DND-41 (cell line): ENCODE data around the gene LRPAP1.

Source experiments
- ATAC-seq: fragments of 200-7000 bp; cut with Tn5 transposase; 3 replicates; pipeline ENCODE4 v1.9.1; 2021; ENCODE audit warnings: low read depth; ENCODE audit not compliant: insufficient read depth
- DNase-seq: peaks from one replicate; pipeline ENCODE4 v3.0.0-alpha.2; 2020
- H2AFZ ChIP-seq: 2 replicates; pipeline ENCODE4 v1.6.0; 2012; ENCODE audit warnings: low read depth, low read length
- H3K27ac ChIP-seq: 2 replicates; pipeline ENCODE4 v1.5.1; 2012; ENCODE audit warnings: low read length, inconsistent platforms
- H3K27me3 ChIP-seq: fragments of 200-600 bp; sonication (generic); 2 replicates; pipeline ENCODE4 v1.6.0; 2012; ENCODE audit warnings: low read length, mild to moderate bottlenecking, inconsistent platforms; ENCODE audit not compliant: insufficient read depth, poor library complexity
- H3K36me3 ChIP-seq: 2 replicates; pipeline ENCODE4 v1.5.1; 2012; ENCODE audit warnings: low read length, inconsistent platforms; ENCODE audit not compliant: insufficient read depth
- H3K4me1 ChIP-seq: 2 replicates; pipeline ENCODE4 v1.5.1; 2012; ENCODE audit warnings: mild to moderate bottlenecking, low read length; ENCODE audit not compliant: insufficient read depth
- H3K4me2 ChIP-seq: 2 replicates; pipeline ENCODE4 v1.6.0; 2012; ENCODE audit warnings: mild to moderate bottlenecking, moderate library complexity, low read length, inconsistent platforms; ENCODE audit not compliant: insufficient read depth
- H3K4me3 ChIP-seq, 2 experiments: fragments of 200-600 bp in 1 of 2; shearing (Covaris generic) in 1 of 2; 2 replicates each; pipeline ENCODE4 v1.5.1; 2012 to 2016; ENCODE audit warnings: inconsistent platforms in 2 of 2, low read length in 2 of 2, mild to moderate bottlenecking in 2 of 2, low read depth in 1 of 2, moderate library complexity in 1 of 2
- H3K79me2 ChIP-seq: 2 replicates; pipeline ENCODE4 v1.6.0; 2012; ENCODE audit warnings: low read length, inconsistent platforms; ENCODE audit not compliant: insufficient read depth
- H3K9ac ChIP-seq: 2 replicates; pipeline ENCODE4 v1.6.0; 2012; ENCODE audit warnings: low read depth, mild to moderate bottlenecking, inconsistent platforms, low read length, moderate library complexity
- H3K9me3 ChIP-seq: 2 replicates; pipeline ENCODE4 v1.5.1; 2012; ENCODE audit warnings: low read length, moderate library complexity, mild to moderate bottlenecking, inconsistent platforms; ENCODE audit not compliant: insufficient read depth, severe bottlenecking
- H4K20me1 ChIP-seq: 2 replicates; pipeline ENCODE4 v1.6.0; 2012; ENCODE audit warnings: low read length; ENCODE audit not compliant: insufficient read depth
- EZH2 ChIP-seq: IDR thresholded peaks from 3 replicates; pipeline ENCODE4 v1.6.1; 2012; ENCODE audit warnings: borderline replicate concordance, low read depth, mild to moderate bottlenecking, moderate library complexity, low read length, inconsistent platforms; ENCODE audit not compliant: severe bottlenecking
- TF ChIP-seq, protein P1 (sequence below): IDR thresholded peaks from 2 replicates; pipeline ENCODE4 v1.5.1; 2012; ENCODE audit warnings: borderline replicate concordance, low read length, moderate library complexity, mild to moderate bottlenecking; ENCODE audit not compliant: poor library complexity, severe bottlenecking; ENCODE audit errors: extremely low read depth

Gene LRPAP1

DNA sequence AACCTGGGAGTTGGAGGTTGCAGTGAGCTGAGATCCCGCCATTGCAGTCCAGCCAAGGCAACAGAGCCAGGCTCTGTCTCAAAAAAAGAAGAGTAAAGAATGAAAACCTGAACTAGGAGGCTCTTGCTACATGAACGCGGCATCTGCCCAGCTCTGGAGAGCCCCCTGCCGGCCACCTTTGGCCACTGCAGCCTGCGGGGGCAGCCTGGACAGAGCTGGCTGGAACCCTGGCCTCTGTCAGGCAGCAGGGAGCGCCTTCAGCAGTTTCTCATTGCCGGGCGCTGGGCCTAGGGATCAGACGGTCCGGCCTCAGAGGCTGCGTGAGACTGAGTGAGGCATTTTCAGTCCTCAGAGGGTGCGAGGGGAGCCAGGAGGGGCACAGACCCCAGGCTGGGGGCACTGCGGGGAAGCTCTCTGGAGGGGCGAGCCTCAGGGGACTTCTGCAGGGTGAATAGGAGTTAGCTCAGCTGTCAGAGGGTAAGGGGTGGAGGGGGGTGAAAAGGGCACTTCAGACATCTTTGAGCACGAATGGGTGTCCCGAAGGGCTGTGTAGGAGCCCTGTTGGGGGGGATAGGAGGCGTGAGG lies 51.6 kb downstream of the LRPAP1 start:
- no peaks in the 10 kb centered on the region for H3K9me3 ChIP-seq
- no peaks in the 10 kb centered on the region for H3K4me1 ChIP-seq
- H3K36me3 ChIP-seq = no peaks in the 10 kb centered on the region
- H3K9ac ChIP-seq = no peak overlapping the region
- peak; percentile 85 for ATAC-seq
- H3K27me3 ChIP-seq = no peaks in the 10 kb centered on the region
- no peak overlapping the region for H3K4me3 ChIP-seq
- no peaks in the 10 kb centered on the region for H3K79me2 ChIP-seq
- TF ChIP-seq, protein P1, sequence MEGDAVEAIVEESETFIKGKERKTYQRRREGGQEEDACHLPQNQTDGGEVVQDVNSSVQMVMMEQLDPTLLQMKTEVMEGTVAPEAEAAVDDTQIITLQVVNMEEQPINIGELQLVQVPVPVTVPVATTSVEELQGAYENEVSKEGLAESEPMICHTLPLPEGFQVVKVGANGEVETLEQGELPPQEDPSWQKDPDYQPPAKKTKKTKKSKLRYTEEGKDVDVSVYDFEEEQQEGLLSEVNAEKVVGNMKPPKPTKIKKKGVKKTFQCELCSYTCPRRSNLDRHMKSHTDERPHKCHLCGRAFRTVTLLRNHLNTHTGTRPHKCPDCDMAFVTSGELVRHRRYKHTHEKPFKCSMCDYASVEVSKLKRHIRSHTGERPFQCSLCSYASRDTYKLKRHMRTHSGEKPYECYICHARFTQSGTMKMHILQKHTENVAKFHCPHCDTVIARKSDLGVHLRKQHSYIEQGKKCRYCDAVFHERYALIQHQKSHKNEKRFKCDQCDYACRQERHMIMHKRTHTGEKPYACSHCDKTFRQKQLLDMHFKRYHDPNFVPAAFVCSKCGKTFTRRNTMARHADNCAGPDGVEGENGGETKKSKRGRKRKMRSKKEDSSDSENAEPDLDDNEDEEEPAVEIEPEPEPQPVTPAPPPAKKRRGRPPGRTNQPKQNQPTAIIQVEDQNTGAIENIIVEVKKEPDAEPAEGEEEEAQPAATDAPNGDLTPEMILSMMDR = peak; percentile 98
- TF ChIP-seq EZH2 = no peak
- H4K20me1 ChIP-seq = peaks cover 17% of the 10 kb centered on the region; the same call in 1 of the 2 replicates
- H3K27ac ChIP-seq = no peak overlapping the region
- H2AFZ ChIP-seq = no peak overlapping the region
- peak; percentile 72 for DNase-seq
- H3K4me2 ChIP-seq = no peak overlapping the region

DNA sequence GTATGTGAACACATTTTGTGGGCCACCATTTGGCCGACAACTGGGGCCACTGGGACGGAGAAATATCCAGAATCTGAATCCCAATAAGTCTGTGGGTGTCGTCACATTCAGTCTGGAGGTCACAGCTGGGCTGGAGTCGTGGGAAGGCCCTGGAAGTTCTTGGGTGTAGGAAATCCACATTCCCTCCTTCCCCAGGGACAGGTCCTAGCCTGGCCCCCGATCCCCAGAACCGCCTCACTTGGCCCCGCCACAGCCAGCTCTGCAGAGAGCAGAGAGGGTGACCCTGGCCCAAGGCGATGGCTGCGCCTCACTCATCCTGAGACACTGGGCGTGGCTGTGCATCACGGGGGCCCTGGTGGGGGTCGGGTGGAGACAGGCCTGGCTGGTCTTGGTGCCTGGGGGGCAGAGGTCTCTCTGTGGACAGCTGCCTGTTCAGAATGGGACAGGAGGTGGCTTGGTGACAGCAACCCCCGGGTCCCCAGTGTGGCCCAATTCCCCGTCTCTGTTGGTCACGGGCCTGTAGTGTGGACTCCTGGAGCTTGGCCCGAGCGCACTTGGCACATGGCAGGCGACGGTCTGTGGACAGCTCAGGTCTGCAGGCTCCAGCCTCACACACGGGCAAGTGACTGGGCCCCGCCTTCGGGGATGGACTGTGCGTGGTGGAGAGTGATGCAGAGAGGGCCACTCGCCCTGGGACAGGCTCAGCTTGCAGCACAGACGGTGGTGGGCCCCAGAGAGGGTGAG lies 52.7 kb downstream of the LRPAP1 start:
- Histone ChIP-seq H3K9ac (no peak overlapping the region), H4K20me1 (peaks cover 22% of the 10 kb centered on the region; the same call in 1 of the 2 replicates), H2AFZ (no peak overlapping the region), H3K27ac (no peak overlapping the region), H3K79me2 (no peaks in the 10 kb centered on the region), H3K4me1 (no peaks in the 10 kb centered on the region), H3K9me3 (no peaks in the 10 kb centered on the region), H3K4me3 (no peak overlapping the region), H3K27me3 (no peaks in the 10 kb centered on the region), H3K36me3 (no peaks in the 10 kb centered on the region), H3K4me2 (no peak overlapping the region)
- TF ChIP-seq EZH2 = no peak
- TF ChIP-seq, protein P1 = no peak
- DNase-seq (no peak), ATAC-seq (no peak)

DNA sequence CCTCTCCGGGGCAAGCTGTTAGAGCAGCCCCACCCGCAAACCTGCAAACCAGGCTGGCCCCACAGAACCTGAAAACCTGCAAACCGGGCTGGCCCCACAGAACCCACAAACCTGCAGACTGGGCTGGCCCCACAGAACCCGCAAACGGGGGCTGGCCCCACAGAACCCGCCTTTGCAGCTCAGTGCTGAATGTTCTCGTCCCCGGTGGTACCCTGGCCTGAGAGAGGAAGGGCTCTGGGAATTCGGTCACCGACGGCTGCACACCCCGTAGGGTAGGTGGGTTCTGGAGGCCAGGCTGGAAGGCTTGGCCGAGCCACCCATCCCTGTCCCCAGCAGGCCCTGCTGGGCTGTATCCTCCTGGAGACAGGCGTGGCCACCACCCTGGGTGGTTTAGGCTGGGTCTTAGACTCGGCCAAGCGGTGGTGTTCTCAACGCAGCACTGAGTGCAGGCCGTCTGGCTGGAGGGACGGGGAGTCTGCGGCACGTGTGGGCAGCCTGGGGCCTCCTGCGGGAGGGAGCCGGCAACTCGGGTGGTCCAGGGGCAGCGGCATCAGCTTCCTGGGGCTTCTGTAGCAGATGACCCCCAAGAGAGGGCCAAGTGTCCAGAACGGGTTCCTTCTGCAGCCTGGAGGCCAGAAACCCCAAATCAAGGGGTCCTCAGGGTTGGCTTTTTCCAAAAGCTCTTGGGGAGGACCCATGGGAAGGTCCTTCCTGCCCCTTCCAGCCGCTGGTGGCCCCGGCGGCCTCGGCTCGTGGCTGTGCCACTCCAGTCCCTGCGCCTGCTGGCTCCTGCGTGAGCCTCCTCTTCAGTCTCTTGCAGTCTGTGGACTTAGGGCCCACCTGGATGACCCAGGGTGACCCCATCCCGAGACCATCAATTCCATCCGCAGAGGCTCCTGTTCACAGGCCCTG lies 53.5 kb downstream of the LRPAP1 start:
- no peak overlapping the region for H3K27ac ChIP-seq
- H3K9me3 ChIP-seq = no peaks in the 10 kb centered on the region
- no peaks in the 10 kb centered on the region for H3K79me2 ChIP-seq
- no peak overlapping the region for H2AFZ ChIP-seq
- H4K20me1 ChIP-seq = peaks cover 18% of the 10 kb centered on the region; the same call in 1 of the 2 replicates
- H3K4me1 ChIP-seq = no peaks in the 10 kb centered on the region
- no peaks in the 10 kb centered on the region for H3K36me3 ChIP-seq
- no peak overlapping the region for H3K4me2 ChIP-seq
- H3K4me3 ChIP-seq = no peak overlapping the region
- DNase-seq = no peak
- ATAC-seq = no peak
- no peak overlapping the region for H3K9ac ChIP-seq
- no peaks in the 10 kb centered on the region for H3K27me3 ChIP-seq
- TF ChIP-seq, protein P1 = no peak
- TF ChIP-seq EZH2 = no peak
